ENCODE results near the gene AVPR2. TPM values are rescaled to one million over a fixed set of nuclear protein-coding genes. Genes with fewer than 3 reads are reported as not detected.

The AVPR2 gene
- total RNA-seq, 1 experiment from 2014 or later: not detected

Other genes starting within 250 kb of the AVPR2 start
- gene PNCK, start 230.9 kb upstream of the AVPR2 start, total RNA-seq (2022): not detected in 2 replicates
- gene SLC6A8, start 216.7 kb upstream of the AVPR2 start, total RNA-seq (2022): 8.8 and 11.2 TPM in 2 replicates
- 232 and 234 TPM in 2 replicates for gene BCAP31, start 180.3 kb upstream of the AVPR2 start, total RNA-seq (2022)
- gene ABCD1, start 179.8 kb upstream of the AVPR2 start, total RNA-seq (2022): 4.3 and 4.5 TPM in 2 replicates
- gene PLXNB3, start 140.4 kb upstream of the AVPR2 start, total RNA-seq (2022): 0.16 TPM in 1 of 2 replicates, not detected in the other
- not detected in 2 replicates for gene SRPK3, start 123.6 kb upstream of the AVPR2 start, total RNA-seq (2022)
- 53.3 and 54.0 TPM in 2 replicates for gene IDH3G, start 110.3 kb upstream of the AVPR2 start, total RNA-seq (2022)
- gene SSR4, start 110.0 kb upstream of the AVPR2 start, total RNA-seq (2022): 353 and 373 TPM in 2 replicates
- gene PDZD4, start 74.1 kb upstream of the AVPR2 start, total RNA-seq (2022): 1.3 and 1.8 TPM in 2 replicates
- gene L1CAM, start 18.5 kb upstream of the AVPR2 start, total RNA-seq (2022): 12.7 and 12.8 TPM in 2 replicates
- 13.0 and 15.7 TPM in 2 replicates for gene ARHGAP4, start 21.6 kb downstream of the AVPR2 start, total RNA-seq (2022)
- gene NAA10, start 30.4 kb downstream of the AVPR2 start, total RNA-seq (2022): 91.3 and 93.8 TPM in 2 replicates
- gene RENBP, start 40.0 kb downstream of the AVPR2 start, total RNA-seq (2022): 0.75 and 1.2 TPM in 2 replicates
- gene HCFC1, start 67.1 kb downstream of the AVPR2 start, total RNA-seq (2022): 93.7 and 95.6 TPM in 2 replicates
- 4.9 and 6.6 TPM in 2 replicates for gene TMEM187, start 68.1 kb downstream of the AVPR2 start, total RNA-seq (2022)
- 119 and 126 TPM in 2 replicates for gene IRAK1, start 115.2 kb downstream of the AVPR2 start, total RNA-seq (2022)
- 30.6 and 36.4 TPM in 2 replicates for gene MECP2, start 193.0 kb downstream of the AVPR2 start, total RNA-seq (2022)
- not detected in 2 replicates for gene OPN1LW, start 239.6 kb downstream of the AVPR2 start, total RNA-seq (2022)

All from Caco-2 (cell line).